A549 (cell line): ENCODE measurements around the gene FBXL7. TPM values are rescaled to one million over a fixed set of nuclear protein-coding genes. Genes with fewer than 3 reads are reported as not detected.

Source experiments
- ATAC-seq, 2 experiments: fragments of 200-7000 bp in 1 of 2; fragments of >200 bp in 1 of 2; cut with Nextera tagmentation in 1 of 2; cut with Tn5 transposase in 1 of 2; 3 replicates each; pipeline versions ENCODE4 v1.8.0 to v1.9.1; 2018 to 2020; ENCODE audit warnings: mild to moderate bottlenecking in 1 of 2, moderate library complexity in 1 of 2
- CTCF ChIA-PET: fragments of 300-600 bp; sonication (Branson Sonifier 250); formaldehyde crosslinking; extraction: SDS; loops from one replicate; lab custom pipeline; 2021; ENCODE audit warnings: antibody characterized with exemption, inconsistent platforms; lab: Yijun Ruan, JAX
- POLR2A ChIA-PET: fragments of 350-600 bp; formaldehyde crosslinking; extraction: SDS; loops from one replicate; lab custom pipeline; 2021; ENCODE audit warnings: antibody characterized with exemption, inconsistent platforms; lab: Yijun Ruan, JAX
- DNase-seq, 2 experiments: peaks; one replicate each; pipeline versions ENCODE4 v3.0.0 to v3.0.0-alpha.2; 2011 to 2016; ENCODE audit warnings: low read depth in 1 of 2, low spot score in 1 of 2
- FAIRE-seq: peaks from 2 replicates; lab custom pipeline; 2011; peaks lifted over from hg19 to GRCh38; lab: Jason Lieb, UNC
- H3K27ac ChIP-seq, 2 experiments: fragments of >200 bp; sonication (Bioruptor Twin); formaldehyde crosslinking; 3 replicates each; pipeline ENCODE4 v1.5.1; 2016 to 2017
- H3K4me1 ChIP-seq: fragments of >200 bp; sonication (Bioruptor Twin); formaldehyde crosslinking; 3 replicates; pipeline ENCODE4 v1.6.1; 2016
- H3K4me2 ChIP-seq: fragments of >200 bp; sonication (Bioruptor Twin); formaldehyde crosslinking; 3 replicates; pipeline ENCODE4 v1.6.1; 2016
- H3K4me3 ChIP-seq: fragments of >200 bp; sonication (Bioruptor Twin); formaldehyde crosslinking; 3 replicates; pipeline ENCODE4 v1.5.1; 2016
- H3K9me3 ChIP-seq: fragments of >200 bp; sonication (Bioruptor Twin); formaldehyde crosslinking; 3 replicates; pipeline ENCODE4 v1.6.1; 2016
- ATOH8 ChIP-seq: fragments of 250-450 bp; sonication (Bioruptor Pico); IDR thresholded peaks from 2 replicates; pipeline ENCODE4 v1.5.0; 2020; ENCODE audit warnings: low read depth, mild to moderate bottlenecking, moderate library complexity
- BCL3 ChIP-seq: fragments of >200 bp; sonication (Bioruptor Twin); formaldehyde crosslinking; IDR thresholded peaks from 3 replicates; pipeline ENCODE4 v1.6.1; 2016
- CBX2 ChIP-seq: fragments of 200-600 bp; sonication (generic); IDR thresholded peaks from 2 replicates; pipeline ENCODE4 v1.6.1; 2016; ENCODE audit warnings: low read depth, mild to moderate bottlenecking, borderline replicate concordance
- CBX8 ChIP-seq: fragments of 200-600 bp; sonication (generic); IDR thresholded peaks from 2 replicates; pipeline ENCODE4 v1.6.1; 2016
- CEBPB ChIP-seq, 2 experiments: fragments of >200 bp in 1 of 2; sonication (Bioruptor Twin) in 1 of 2; formaldehyde crosslinking in 1 of 2; IDR thresholded peaks; 2 replicates each; pipeline ENCODE4 v1.6.1; 2012 to 2016
- CHD2 ChIP-seq: fragments of 150-350 bp; IDR thresholded peaks from 2 replicates; pipeline ENCODE4 v1.6.1; 2014; ENCODE audit warnings: low read length; ENCODE audit not compliant: partially characterized antibody
- E2F6 ChIP-seq: IDR thresholded peaks from 2 replicates; pipeline ENCODE4 v1.6.1; 2012; ENCODE audit warnings: low read depth, borderline replicate concordance
- EP300 ChIP-seq, 2 experiments: fragments of >200 bp; sonication (Bioruptor Twin); formaldehyde crosslinking; IDR thresholded peaks; 2 replicates in 1 of 2; 3 replicates in 1 of 2; pipeline ENCODE4 v1.6.1; 2016 to 2017
- FOSB ChIP-seq: fragments of 250-450 bp; sonication (Bioruptor Pico); IDR thresholded peaks from 2 replicates; pipeline ENCODE4 v1.5.0; 2020; ENCODE audit warnings: mild to moderate bottlenecking, moderate library complexity
- FOXS1 ChIP-seq: fragments of 250-450 bp; sonication (Bioruptor Pico); IDR thresholded peaks from 2 replicates; pipeline ENCODE4 v1.5.0; 2020; ENCODE audit warnings: mild to moderate bottlenecking, moderate library complexity
- GATA3 ChIP-seq: IDR thresholded peaks from 2 replicates; pipeline ENCODE4 v1.6.1; 2012; ENCODE audit warnings: borderline replicate concordance
- HOXB5 ChIP-seq: fragments of 250-450 bp; sonication (Bioruptor Pico); IDR thresholded peaks from 2 replicates; pipeline ENCODE4 v1.5.0; 2020; ENCODE audit warnings: mild to moderate bottlenecking, moderate library complexity
- JUNB ChIP-seq: fragments of >200 bp; sonication (Bioruptor Twin); formaldehyde crosslinking; IDR thresholded peaks from 2 replicates; pipeline ENCODE4 v1.6.1; 2016
- RAD21 ChIP-seq, 2 experiments: fragments of >200 bp in 1 of 2; sonication (Bioruptor Twin) in 1 of 2; formaldehyde crosslinking in 1 of 2; IDR thresholded peaks in 1 of 2; conservative IDR thresholded peaks in 1 of 2; 2 replicates in 1 of 2; 3 replicates in 1 of 2; pipeline ENCODE4 v1.6.1; 2012 to 2018; ENCODE audit warnings: inconsistent platforms in 1 of 2
- RCOR1 ChIP-seq: fragments of 150-350 bp; IDR thresholded peaks from 2 replicates; pipeline ENCODE4 v1.6.1; 2014; ENCODE audit warnings: antibody characterized with exemption, low read length, low read depth
- REST ChIP-seq: fragments of 200-600 bp; sonication (generic); IDR thresholded peaks from 2 replicates; pipeline ENCODE4 v1.6.1; 2016; ENCODE audit warnings: antibody characterized with exemption, mild to moderate bottlenecking, moderate library complexity
- SREBF2 ChIP-seq: fragments of 450-650 bp; IDR thresholded peaks from 2 replicates; pipeline ENCODE4 v1.6.1; 2014; ENCODE audit warnings: mild to moderate bottlenecking, moderate library complexity
- USF2 ChIP-seq: fragments of 450-650 bp; IDR thresholded peaks from 2 replicates; pipeline ENCODE4 v1.6.1; 2014; ENCODE audit warnings: antibody characterized with exemption
- WGBS: methylation state at CpG from one replicate; pipeline ENCODE4 v1.1.6; 2017; ENCODE audit errors: missing lambda C conversion rate; 5-methylcytosine and 5-hydroxymethylcytosine counted together
- polyA plus RNA-seq, 4 experiments: library from polyadenylated mRNA; depleted of rRNA in 3 of 4; stranded (reverse); fragments of >200 nt; fragmentation: RNase III in 1 of 4; extraction: RNeasy Plus Mini Kit Qiagen cat#74134 plus additional on column Dnase treatment in 1 of 4; gene quantifications; 2 replicates in 3 of 4; 3 replicates in 1 of 4; pipeline ENCODE4 v1.2.3, GENCODE V29; 2011 to 2017
- TF ChIP-seq, protein P1 (sequence below): fragments of >200 bp; sonication (Bioruptor Twin); formaldehyde crosslinking; IDR thresholded peaks from 2 replicates; pipeline ENCODE4 v1.6.1; 2016
- TF ChIP-seq, protein P2 (sequence below): IDR thresholded peaks from 2 replicates; pipeline ENCODE4 v1.6.1; 2012

FBXL7 gene
- polyA plus RNA-seq, 2 of the 4 experiments (the other 2 are of a cell fraction) = 0.90 to 1.7 TPM

GRCh38 chr5:15718421-15719179 lies 218.6 kb downstream of the FBXL7 start:
- 40% methylated on average over 8 of the region's 8 CpGs for WGBS
- no peak for FAIRE-seq

More at GRCh38 chr5:15718421-15719179, 218.6 kb downstream of the FBXL7 start:
- H3K9me3 ChIP-seq = no peaks in the 10 kb centered on the region
- no peak for ATAC-seq
- H3K4me2 ChIP-seq = no peak overlapping the region
- H3K4me1 ChIP-seq = no peaks in the 10 kb centered on the region
- TF ChIP-seq E2F6 = no peak
- no peak for TF ChIP-seq JUNB
- no peak for TF ChIP-seq RAD21 (conservative IDR thresholded peaks at IDR 0.05 in 1 of 2, IDR thresholded peaks at IDR 0.05 in 1 of 2)
- no peak for TF ChIP-seq REST
- TF ChIP-seq EP300 (IDR thresholded peaks at IDR 0.05) = no peak
- TF ChIP-seq FOXS1 (CRISPR knock-in tag) = no peak
- no peak for TF ChIP-seq BCL3
- TF ChIP-seq, protein P1, sequence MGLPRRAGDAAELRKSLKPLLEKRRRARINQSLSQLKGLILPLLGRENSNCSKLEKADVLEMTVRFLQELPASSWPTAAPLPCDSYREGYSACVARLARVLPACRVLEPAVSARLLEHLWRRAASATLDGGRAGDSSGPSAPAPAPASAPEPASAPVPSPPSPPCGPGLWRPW = no peak
- no peak for TF ChIP-seq SREBF2
- no peak for TF ChIP-seq RCOR1
- no peak for TF ChIP-seq CBX8
- no peak for TF ChIP-seq CHD2
- TF ChIP-seq USF2 = no peak
- TF ChIP-seq CBX2 = no peak
- TF ChIP-seq ATOH8 = no peak
- TF ChIP-seq FOSB = no peak
- TF ChIP-seq, protein P2, sequence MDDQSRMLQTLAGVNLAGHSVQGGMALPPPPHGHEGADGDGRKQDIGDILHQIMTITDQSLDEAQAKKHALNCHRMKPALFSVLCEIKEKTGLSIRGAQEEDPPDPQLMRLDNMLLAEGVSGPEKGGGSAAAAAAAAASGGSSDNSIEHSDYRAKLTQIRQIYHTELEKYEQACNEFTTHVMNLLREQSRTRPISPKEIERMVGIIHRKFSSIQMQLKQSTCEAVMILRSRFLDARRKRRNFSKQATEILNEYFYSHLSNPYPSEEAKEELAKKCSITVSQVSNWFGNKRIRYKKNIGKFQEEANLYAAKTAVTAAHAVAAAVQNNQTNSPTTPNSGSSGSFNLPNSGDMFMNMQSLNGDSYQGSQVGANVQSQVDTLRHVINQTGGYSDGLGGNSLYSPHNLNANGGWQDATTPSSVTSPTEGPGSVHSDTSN = no peak
- TF ChIP-seq CEBPB (IDR thresholded peaks at IDR 0.05) = no peak
- TF ChIP-seq GATA3 = no peak
- no peak for TF ChIP-seq HOXB5 (CRISPR knock-in tag)
- CTCF ChIA-PET = no interaction called here
- no peak for DNase-seq
- H3K27ac ChIP-seq = no peak overlapping the region
- POLR2A ChIA-PET = no interaction called here
- no peak overlapping the region for H3K4me3 ChIP-seq
